ENCODE data around the gene AKR1C1.
A peak's percentile ranks its signal among the peaks of the same experiment; 100 is the strongest.
"Not testable (repeated sequence)": the region's sequence is repeated elsewhere in the genome, so short reads cannot be mapped to it uniquely, and the experiment has no call there.

AKR1C1 gene

GRCh38 chr10:4981722-4982471, 18.7 kb downstream of the AKR1C1 start:
- no peaks in the 10 kb centered on the region for H3K27me3 ChIP-seq (ENCODE audit: control insufficient read depth in 5 of 5, insufficient read depth in 4 of 5, low read length in 5 of 5)
- H3K4me1 ChIP-seq (ENCODE audit: control insufficient read depth in 5 of 5, insufficient read depth in 5 of 5, low read length in 5 of 5) = peaks cover 5 to 32% (median 19%) of the 10 kb centered on the region in 5 donors
- H3K27ac ChIP-seq (ENCODE audit: low read depth, low read length) = peak overlapping the region; percentile 14
- peaks cover 5 to 21% (median 10%) of the 10 kb centered on the region in 5 donors for H3K36me3 ChIP-seq (ENCODE audit: control insufficient read depth in 5 of 5, insufficient read depth in 5 of 5, low read length in 5 of 5)
- H3K9ac ChIP-seq (ENCODE audit: low read length in 5 of 5) = no peak overlapping the region
- no peaks in the 10 kb centered on the region for H3K9me3 ChIP-seq (ENCODE audit: control insufficient read depth in 5 of 5, low read length in 5 of 5)
- H3K4me3 ChIP-seq (ENCODE audit: low read depth in 1 of 5, low read length in 5 of 5) = no peak overlapping the region

GRCh38 chr10:4982764-4983226, 19.6 kb downstream of the AKR1C1 start:
- Histone ChIP-seq H3K4me1 (ENCODE audit: control insufficient read depth in 5 of 5, insufficient read depth in 5 of 5, low read length in 5 of 5) (peaks cover 5 to 32% (median 19%) of the 10 kb centered on the region in 5 donors), H3K4me3 (ENCODE audit: low read depth in 1 of 5, low read length in 5 of 5) (no peak overlapping the region), H3K27me3 (ENCODE audit: control insufficient read depth in 5 of 5, insufficient read depth in 4 of 5, low read length in 5 of 5) (no peaks in the 10 kb centered on the region), H3K9me3 (ENCODE audit: control insufficient read depth in 5 of 5, low read length in 5 of 5) (no peaks in the 10 kb centered on the region), H3K9ac (ENCODE audit: low read length in 5 of 5) (no peak overlapping the region), H3K27ac (ENCODE audit: low read depth, low read length) (peak overlapping the region; percentile 14), H3K36me3 (ENCODE audit: control insufficient read depth in 5 of 5, insufficient read depth in 5 of 5, low read length in 5 of 5) (peaks cover 3 to 13% (median 7%) of the 10 kb centered on the region in 5 donors)

GRCh38 chr10:4983615-4984216, 20.5 kb downstream of the AKR1C1 start:
- peaks cover 3 to 15% (median 11%) of the 10 kb centered on the region in 5 donors for H3K36me3 ChIP-seq (ENCODE audit: control insufficient read depth in 5 of 5, insufficient read depth in 5 of 5, low read length in 5 of 5)
- no peak overlapping the region for H3K4me3 ChIP-seq (ENCODE audit: low read depth in 1 of 5, low read length in 5 of 5)
- H3K27me3 ChIP-seq (ENCODE audit: control insufficient read depth in 5 of 5, insufficient read depth in 4 of 5, low read length in 5 of 5) = no peaks in the 10 kb centered on the region
- no peak overlapping the region for H3K27ac ChIP-seq (ENCODE audit: low read depth, low read length)
- H3K9me3 ChIP-seq (ENCODE audit: control insufficient read depth in 5 of 5, low read length in 5 of 5) = no peaks in the 10 kb centered on the region
- H3K9ac ChIP-seq (ENCODE audit: low read length in 5 of 5) = no peak overlapping the region
- H3K4me1 ChIP-seq (ENCODE audit: control insufficient read depth in 5 of 5, insufficient read depth in 5 of 5, low read length in 5 of 5) = peaks cover 5 to 32% (median 19%) of the 10 kb centered on the region in 5 donors

- H3K27ac ChIP-seq (ENCODE audit: low read depth, low read length) = no peak overlapping the region
- no peaks in the 10 kb centered on the region for H3K27me3 ChIP-seq (ENCODE audit: control insufficient read depth in 5 of 5, insufficient read depth in 4 of 5, low read length in 5 of 5)
- peaks cover 2 to 11% (median 8%) of the 10 kb centered on the region in 5 donors for H3K36me3 ChIP-seq (ENCODE audit: control insufficient read depth in 5 of 5, insufficient read depth in 5 of 5, low read length in 5 of 5)
- H3K9ac ChIP-seq (ENCODE audit: low read length in 5 of 5) = no peak overlapping the region
- no peaks in the 10 kb centered on the region for H3K9me3 ChIP-seq (ENCODE audit: control insufficient read depth in 5 of 5, low read length in 5 of 5)
- peaks cover 5 to 32% (median 19%) of the 10 kb centered on the region in 5 donors for H3K4me1 ChIP-seq (ENCODE audit: control insufficient read depth in 5 of 5, insufficient read depth in 5 of 5, low read length in 5 of 5)
- H3K4me3 ChIP-seq (ENCODE audit: low read depth in 1 of 5, low read length in 5 of 5) = no peak overlapping the region
These were observed 21.0 kb downstream of the AKR1C1 start for GRCh38 chr10:4984223-4984622.

GRCh38 chr10:4984971-4985594, 21.9 kb downstream of the AKR1C1 start:
- H3K4me3 ChIP-seq (ENCODE audit: low read depth in 1 of 5, low read length in 5 of 5) = peak overlapping the region in 1 of 5 donors; percentile 3
- no peaks in the 10 kb centered on the region for H3K27me3 ChIP-seq (ENCODE audit: control insufficient read depth in 5 of 5, insufficient read depth in 4 of 5, low read length in 5 of 5)
- H3K9ac ChIP-seq (ENCODE audit: low read length in 5 of 5) = no peak overlapping the region
- peaks cover 3 to 14% (median 9%) of the 10 kb centered on the region in 5 donors for H3K36me3 ChIP-seq (ENCODE audit: control insufficient read depth in 5 of 5, insufficient read depth in 5 of 5, low read length in 5 of 5)
- H3K9me3 ChIP-seq (ENCODE audit: control insufficient read depth in 5 of 5, low read length in 5 of 5) = no peaks in the 10 kb centered on the region
- peak overlapping the region; percentile 47 for H3K27ac ChIP-seq (ENCODE audit: low read depth, low read length)
- peaks cover 5 to 32% (median 19%) of the 10 kb centered on the region in 5 donors for H3K4me1 ChIP-seq (ENCODE audit: control insufficient read depth in 5 of 5, insufficient read depth in 5 of 5, low read length in 5 of 5)

GRCh38 chr10:4988000-4988641, 24.9 kb downstream of the AKR1C1 start:
- not testable (repeated sequence) for H3K9ac ChIP-seq (ENCODE audit: low read length in 5 of 5); H3K27me3 ChIP-seq (ENCODE audit: control insufficient read depth in 5 of 5, insufficient read depth in 4 of 5, low read length in 5 of 5); H3K9me3 ChIP-seq (ENCODE audit: control insufficient read depth in 5 of 5, low read length in 5 of 5); H3K27ac ChIP-seq (ENCODE audit: low read depth, low read length); H3K4me3 ChIP-seq (ENCODE audit: low read depth in 1 of 5, low read length in 5 of 5)
- Histone ChIP-seq H3K4me1 (ENCODE audit: control insufficient read depth in 5 of 5, insufficient read depth in 5 of 5, low read length in 5 of 5) (peaks cover 0 to 20% (median 13%) of the 10 kb centered on the region in 5 donors), H3K36me3 (ENCODE audit: control insufficient read depth in 5 of 5, insufficient read depth in 5 of 5, low read length in 5 of 5) (peaks cover 7 to 24% (median 19%) of the 10 kb centered on the region in 5 donors)

GRCh38 chr10:4990217-4990616, 27.0 kb downstream of the AKR1C1 start:
- Histone ChIP-seq H3K4me1 (ENCODE audit: control insufficient read depth in 5 of 5, insufficient read depth in 5 of 5, low read length in 5 of 5) (peaks cover 0 to 15% (median 3%) of the 10 kb centered on the region in 5 donors), H3K27me3 (ENCODE audit: control insufficient read depth in 5 of 5, insufficient read depth in 4 of 5, low read length in 5 of 5) (no peaks in the 10 kb centered on the region), H3K9ac (ENCODE audit: low read length in 5 of 5) (no peak overlapping the region), H3K27ac (ENCODE audit: low read depth, low read length) (no peak overlapping the region), H3K9me3 (ENCODE audit: control insufficient read depth in 5 of 5, low read length in 5 of 5) (no peaks in the 10 kb centered on the region), H3K36me3 (ENCODE audit: control insufficient read depth in 5 of 5, insufficient read depth in 5 of 5, low read length in 5 of 5) (peaks cover 7 to 29% (median 25%) of the 10 kb centered on the region in 5 donors), H3K4me3 (ENCODE audit: low read depth in 1 of 5, low read length in 5 of 5) (no peak overlapping the region)

- not testable (repeated sequence) for H3K9me3 ChIP-seq (ENCODE audit: control insufficient read depth in 5 of 5, low read length in 5 of 5); H3K9ac ChIP-seq (ENCODE audit: low read length in 5 of 5); H3K4me1 ChIP-seq (ENCODE audit: control insufficient read depth in 5 of 5, insufficient read depth in 5 of 5, low read length in 5 of 5); H3K4me3 ChIP-seq (ENCODE audit: low read depth in 1 of 5, low read length in 5 of 5); H3K27me3 ChIP-seq (ENCODE audit: control insufficient read depth in 5 of 5, insufficient read depth in 4 of 5, low read length in 5 of 5); H3K27ac ChIP-seq (ENCODE audit: low read depth, low read length)
- H3K36me3 ChIP-seq (ENCODE audit: control insufficient read depth in 5 of 5, insufficient read depth in 5 of 5, low read length in 5 of 5) = peaks cover 7 to 29% (median 25%) of the 10 kb centered on the region in 5 donors
These were observed 28.2 kb downstream of the AKR1C1 start for GRCh38 chr10:4991463-4991862.

- not testable (repeated sequence) for H3K27me3 ChIP-seq (ENCODE audit: control insufficient read depth in 5 of 5, insufficient read depth in 4 of 5, low read length in 5 of 5); H3K27ac ChIP-seq (ENCODE audit: low read depth, low read length); H3K4me1 ChIP-seq (ENCODE audit: control insufficient read depth in 5 of 5, insufficient read depth in 5 of 5, low read length in 5 of 5); H3K4me3 ChIP-seq (ENCODE audit: low read depth in 1 of 5, low read length in 5 of 5); H3K9ac ChIP-seq (ENCODE audit: low read length in 5 of 5); H3K9me3 ChIP-seq (ENCODE audit: control insufficient read depth in 5 of 5, low read length in 5 of 5)
- peaks cover 7 to 30% (median 25%) of the 10 kb centered on the region in 5 donors for H3K36me3 ChIP-seq (ENCODE audit: control insufficient read depth in 5 of 5, insufficient read depth in 5 of 5, low read length in 5 of 5)
These were observed 29.3 kb downstream of the AKR1C1 start for GRCh38 chr10:4992564-4992963.
